ENCODE measurements around the gene THAP5. TPM values are rescaled to one million over a fixed set of nuclear protein-coding genes. Genes with fewer than 3 reads are reported as not detected.

Gene THAP5
- polyA plus RNA-seq, 1 of the 3 experiments (the other 2 are of a cell fraction): 4.2 TPM

- no peak overlapping the region for H3K4me2 ChIP-seq
- 91% methylated on average over 6 of the region's 6 CpGs for WGBS (ENCODE audit: low lambda C conversion rate)
- no peaks in the 10 kb centered on the region for H3K9me3 ChIP-seq
- no peaks in the 10 kb centered on the region for H3K36me3 ChIP-seq (replicated peaks in 1 of 2; ENCODE audit: control insufficient read depth in 1 of 2, insufficient read depth in 2 of 2, low read length in 1 of 2)
- H2AFZ ChIP-seq (ENCODE audit: low read depth): no peak overlapping the region
- H3F3A ChIP-seq (replicated peaks; ENCODE audit: insufficient read depth): peaks cover 8% of the 10 kb centered on the region
- ChIA-PET CTCF (no interaction called here), POLR2A (no interaction called here)
- peaks cover 21% of the 10 kb centered on the region for H3K79me2 ChIP-seq (ENCODE audit: insufficient read depth)
- H3K27me3 ChIP-seq (ENCODE audit: insufficient read depth): no peaks in the 10 kb centered on the region
- H3K4me1 ChIP-seq (ENCODE audit: control insufficient read depth in 1 of 2, insufficient read depth in 2 of 2, low read depth in 1 of 2, low read length in 1 of 2): peaks cover 14 to 18% of the 10 kb centered on the region in 2 experiments; a peak in 3 of 4 replicates
- no peak overlapping the region for H3K4me3 ChIP-seq (ENCODE audit: low read depth in 2 of 2, low read length in 1 of 2)
- TF ChIP-seq CTCF (IDR thresholded peaks at IDR 0.05) (no peak), IRF3 (IDR thresholded peaks at IDR 0.05; ENCODE audit: low read depth, low read length) (no peak), TCF12 (IDR thresholded peaks at IDR 0.05) (no peak), SMC3 (IDR thresholded peaks at IDR 0.05; ENCODE audit: low read depth, low read length) (no peak), MAX (IDR thresholded peaks at IDR 0.05; ENCODE audit: low read depth) (no peak), POLR2AphosphoS5 (IDR thresholded peaks at IDR 0.05; ENCODE audit: low read depth, low read length) (no peak), ELF1 (IDR thresholded peaks at IDR 0.05) (no peak), RCOR1 (IDR thresholded peaks at IDR 0.05; ENCODE audit: low read length) (no peak), PBX3 (IDR thresholded peaks at IDR 0.05) (no peak), GABPA (IDR thresholded peaks at IDR 0.05; ENCODE audit: low read depth) (no peak), MXI1 (IDR thresholded peaks at IDR 0.05; ENCODE audit: low read depth, low read length) (no peak), EZH2phosphoT487 (IDR thresholded peaks at IDR 0.05; ENCODE audit: borderline replicate concordance, low read depth) (no peak), FOSL2 (IDR thresholded peaks at IDR 0.05; ENCODE audit: borderline replicate concordance, low read depth) (no peak), JUND (IDR thresholded peaks at IDR 0.05) (no peak), EP300 (IDR thresholded peaks at IDR 0.05; ENCODE audit: borderline replicate concordance in 1 of 2, low read depth in 1 of 2, low read length in 1 of 2) (no peak), RXRA (IDR thresholded peaks at IDR 0.05; ENCODE audit: borderline replicate concordance, low read depth) (no peak)
- no peak for DNase-seq
- H3K27ac ChIP-seq (ENCODE audit: low read depth in 2 of 2, low read length in 1 of 2): no peak overlapping the region
- H3K9ac ChIP-seq: no peak overlapping the region
- H4K20me1 ChIP-seq (ENCODE audit: insufficient read depth): no peaks in the 10 kb centered on the region
- H3K9me2 ChIP-seq: no peaks in the 10 kb centered on the region
These were observed 41.3 kb downstream of the THAP5 start for GRCh38 chr7:108528183-108528712.
